Loucy (cell line): Measurements from ENCODE around the gene ANP32D.

Source experiments
- CTCF ChIP-seq: fragments of 200-600 bp; sonication (generic); conservative IDR thresholded peaks from 2 replicates; pipeline ENCODE4 v1.5.1; 2014; ENCODE audit warnings: mild to moderate bottlenecking, antibody characterized with exemption, low read length
- EZH2phosphoT487 ChIP-seq: fragments of 200-600 bp; IDR thresholded peaks from 2 replicates; pipeline ENCODE4 v1.6.1; 2018; ENCODE audit warnings: antibody characterized with exemption, mild to moderate bottlenecking, moderate library complexity, borderline replicate concordance

GRCh38 chr12:48447755-48448154 is 24.6 kb upstream of the ANP32D start:
- TF ChIP-seq CTCF (no peak), EZH2phosphoT487 (no peak)
